Coronary artery (tissue), 2 donors: Measurements from ENCODE around the gene PARP6.

Experiments used
- DNase-seq: peaks from one replicate; pipeline ENCODE4 v3.0.0-alpha.2; 2017; ENCODE audit warnings: low spot score
- H3K27ac ChIP-seq, 2 donors: fragments of 200-600 bp; sonication (generic); one replicate each; pipeline ENCODE4 v1.5.1; 2016 to 2019
- H3K4me3 ChIP-seq: fragments of 200-600 bp; sonication (generic); 2 replicates; pipeline ENCODE4 v1.5.1; 2016; ENCODE audit warnings: mild to moderate bottlenecking, moderate library complexity
- CTCF ChIP-seq: fragments of 200-600 bp; sonication (generic); IDR thresholded peaks from one replicate; pipeline ENCODE4 v1.5.1; 2019; ENCODE audit warnings: antibody characterized with exemption

PARP6 gene

GRCh38 chr15:72205896-72206676 is 66.3 kb downstream of the PARP6 start:
- no peak for TF ChIP-seq CTCF
- no peak overlapping the region for H3K4me3 ChIP-seq
- DNase-seq = no peak
- H3K27ac ChIP-seq = no peak overlapping the region

- TF ChIP-seq CTCF = no peak
- Histone ChIP-seq H3K27ac (no peak overlapping the region), H3K4me3 (no peak overlapping the region)
- DNase-seq = no peak
Measured at GRCh38 chr15:72205273-72205672, 67.1 kb downstream of the PARP6 start.

- Histone ChIP-seq H3K4me3 (no peak overlapping the region), H3K27ac (peak overlapping the region; percentile 45 to 59)
- DNase-seq = no peak
- no peak for TF ChIP-seq CTCF
Measured at GRCh38 chr15:72203507-72203837, 68.9 kb downstream of the PARP6 start.

- H3K27ac ChIP-seq = peak overlapping the region; percentile 45 to 59
- H3K4me3 ChIP-seq = no peak overlapping the region
- no peak for DNase-seq
- TF ChIP-seq CTCF = no peak
Measured at GRCh38 chr15:72202801-72203506, 69.4 kb downstream of the PARP6 start.

- Histone ChIP-seq H3K27ac (no peak overlapping the region), H3K4me3 (no peak overlapping the region)
- no peak for DNase-seq
- no peak for TF ChIP-seq CTCF
Measured at GRCh38 chr15:72202302-72202701, 70.1 kb downstream of the PARP6 start.

- Histone ChIP-seq H3K27ac (no peak overlapping the region), H3K4me3 (no peak overlapping the region)
- no peak for TF ChIP-seq CTCF
- no peak for DNase-seq
Measured at GRCh38 chr15:72201391-72201921, 70.9 kb downstream of the PARP6 start.
